Small intestine (tissue), 16 donors: Measurements from ENCODE around the gene OR52E1. TPM values are rescaled to one million over a fixed set of nuclear protein-coding genes. Genes with fewer than 3 reads are reported as not detected.

ENCODE experiments used
- DNase-seq, 2 donors: peaks; one replicate each; pipeline versions ENCODE4 v3.0.0 to v3.0.0-alpha.2; 2013
- FAIRE-seq: peaks from 2 replicates; lab custom pipeline; 2012; peaks lifted over from hg19 to GRCh38; lab: Jason Lieb, UNC
- H3K27ac ChIP-seq, 3 donors: one replicate each; pipeline ENCODE4 v1.5.1; 2013; ENCODE audit warnings: low read length in 2 of 3, mild to moderate bottlenecking in 2 of 3, control low read depth in 1 of 3, inconsistent platforms in 1 of 3, low read depth in 1 of 3, moderate library complexity in 1 of 3
- H3K27me3 ChIP-seq, 3 donors: one replicate each; pipeline ENCODE4 v1.6.1; 2013; ENCODE audit warnings: low read length in 3 of 3, inconsistent platforms in 1 of 3; ENCODE audit not compliant: control insufficient read depth in 3 of 3, insufficient read depth in 3 of 3
- H3K36me3 ChIP-seq, 3 donors: one replicate each; pipeline ENCODE4 v1.6.1; 2013; ENCODE audit warnings: low read length in 3 of 3, inconsistent platforms in 1 of 3, low read depth in 1 of 3, mild to moderate bottlenecking in 1 of 3, moderate library complexity in 1 of 3; ENCODE audit not compliant: control insufficient read depth in 3 of 3, insufficient read depth in 2 of 3
- H3K4me1 ChIP-seq, 3 donors: one replicate each; pipeline ENCODE4 v1.6.1; 2013; ENCODE audit warnings: low read length in 2 of 3, inconsistent platforms in 1 of 3, low read depth in 1 of 3, mild to moderate bottlenecking in 1 of 3, moderate library complexity in 1 of 3; ENCODE audit not compliant: control insufficient read depth in 3 of 3, insufficient read depth in 2 of 3
- H3K4me3 ChIP-seq, 3 donors: one replicate each; pipeline ENCODE4 v1.5.1; 2013; ENCODE audit warnings: low read length in 3 of 3, control low read depth in 1 of 3, inconsistent platforms in 1 of 3, low read depth in 1 of 3, mild to moderate bottlenecking in 1 of 3, moderate library complexity in 1 of 3
- H3K9me3 ChIP-seq, 2 donors: one replicate each; pipeline ENCODE4 v1.6.1; 2013; ENCODE audit warnings: low read depth in 1 of 2, low read length in 1 of 2; ENCODE audit not compliant: control insufficient read depth in 2 of 2, insufficient read depth in 1 of 2
- WGBS, 3 donors: extraction: QIAGEN DNeasy Blood & Tissue Kit; methylation state at CpG; one replicate each; pipeline ENCODE4 v1.1.7; 2013; 5-methylcytosine and 5-hydroxymethylcytosine counted together
- long read RNA-seq, 10 donors: transcript quantifications; one replicate each; lab custom pipeline, GENCODE V29; 2026
- polyA plus RNA-seq, 4 donors: library from polyadenylated mRNA; stranded (reverse) in 3 of 4; unstranded in 1 of 4; fragments of 200-250 nt in 3 of 4; fragments of 120-200 nt in 1 of 4; gene quantifications; one replicate each; pipeline versions ENCODE4 v1.2.1 to v1.2.3, GENCODE V29; 2013
- donor health status: healthy with polysubstance abuse.
- donor health status: control.
- donor health status: control.
- donor health status: Bipolar disorder and iron deficiency.
- donor health status: healthy.

OR52E1 gene
- polyA plus RNA-seq: not detected
- long read RNA-seq, donor 1: 0 reads
- long read RNA-seq, donor 2: 0 reads
- long read RNA-seq, donor 3: 0 reads
- long read RNA-seq, donor 4: 0 reads
- long read RNA-seq, donor 5: 0 reads
- long read RNA-seq, donor 6: 0 reads
- long read RNA-seq, donor 7: 0 reads
- long read RNA-seq, donor 8: 0 reads
- long read RNA-seq, donor 9: 0 reads
- long read RNA-seq, donor 10: 0 reads

DNA sequence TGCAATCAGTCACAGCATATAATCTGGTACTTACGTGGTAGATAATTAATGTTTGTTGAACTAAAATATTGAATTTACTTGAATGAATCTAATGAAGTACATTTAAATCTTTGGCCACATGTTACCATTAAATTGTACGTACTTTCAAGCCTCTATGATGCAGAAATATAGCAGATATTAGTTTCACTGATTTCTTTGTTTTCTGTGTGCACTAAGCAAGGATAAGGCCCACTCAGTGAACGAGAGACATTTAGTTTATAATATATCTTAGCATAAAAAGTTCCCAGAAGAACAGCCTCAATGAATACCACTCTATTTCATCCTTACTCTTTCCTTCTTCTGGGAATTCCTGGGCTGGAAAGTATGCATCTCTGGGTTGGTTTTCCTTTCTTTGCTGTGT lies at the start of gene OR52E1:
TSS of gene OR52E1 (plus strand) at position 301 of the 400 bp plus-strand sequence.
- H3K9me3 ChIP-seq: no peaks in the 10 kb centered on the region
- DNase-seq: no peak

DNA sequence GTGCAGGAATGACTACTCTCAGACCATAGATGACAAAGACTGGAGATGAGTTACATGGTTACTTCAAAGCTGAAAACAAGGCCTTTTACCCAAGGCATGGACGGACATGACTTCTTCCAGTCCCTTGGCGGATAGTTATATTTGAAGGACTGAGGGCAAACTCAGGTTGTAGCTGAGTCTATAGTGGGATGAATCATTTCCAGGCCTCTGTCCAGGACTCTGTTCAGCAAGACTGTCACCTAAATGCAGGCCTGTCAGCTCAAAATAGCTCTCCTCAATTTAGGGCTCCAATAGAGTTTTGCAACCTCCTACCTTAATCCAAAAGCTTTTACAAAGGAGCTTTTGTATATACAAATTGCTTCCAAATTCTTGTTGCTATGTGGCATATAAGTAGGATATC lies 47.4 kb upstream of the OR52E1 start:
- peaks cover 0 to 28% of the 10 kb centered on the region in 2 donors for H3K9me3 ChIP-seq
- DNase-seq (no peak), FAIRE-seq (no peak)
- H3K27me3 ChIP-seq: no peaks in the 10 kb centered on the region
- H3K4me3 ChIP-seq: no peak overlapping the region
- 87 to 91% (median 90%) methylated on average over 2 of the region's 2 CpGs for WGBS, 3 donors
- no peaks in the 10 kb centered on the region for H3K4me1 ChIP-seq
- H3K36me3 ChIP-seq: no peaks in the 10 kb centered on the region
- H3K27ac ChIP-seq: no peak overlapping the region

More for the DNA sequence above, at the start of gene OR52E1:
- Histone ChIP-seq H3K4me1 (no peaks in the 10 kb centered on the region), H3K27ac (no peak within 1 kb of the TSS), H3K4me3 (no peak within 1 kb of the TSS), H3K36me3 (no peaks in the 10 kb centered on the region), H3K27me3 (no peaks in the 10 kb centered on the region)
- no peak for FAIRE-seq
- 53 to 66% (median 60%) methylated on average over 3 of the region's 3 CpGs for WGBS, 3 donors

- Histone ChIP-seq H3K27me3 (no peaks in the 10 kb centered on the region), H3K27ac (no peak overlapping the region), H3K4me1 (no peaks in the 10 kb centered on the region), H3K36me3 (no peaks in the 10 kb centered on the region), H3K9me3 (no peaks in the 10 kb centered on the region), H3K4me3 (no peak overlapping the region)
- no peak for FAIRE-seq
- WGBS, 3 donors: 76 to 85% (median 83%) methylated on average over 2 of the region's 2 CpGs
- DNase-seq: no peak
These were observed 32.7 kb upstream of the OR52E1 start for GRCh38 chr11:5036669-5037068.

GRCh38 chr11:5037926-5038325 lies 31.4 kb upstream of the OR52E1 start:
- H3K4me3 ChIP-seq: no peak overlapping the region
- 32 to 72% (median 54%) methylated on average over 2 of the region's 2 CpGs for WGBS, 3 donors
- no peak overlapping the region for H3K27ac ChIP-seq
- no peak for FAIRE-seq
- no peaks in the 10 kb centered on the region for H3K4me1 ChIP-seq
- no peak for DNase-seq
- no peaks in the 10 kb centered on the region for H3K36me3 ChIP-seq
- no peaks in the 10 kb centered on the region for H3K27me3 ChIP-seq
- H3K9me3 ChIP-seq: no peaks in the 10 kb centered on the region

GRCh38 chr11:5038341-5038740 lies 31.0 kb upstream of the OR52E1 start:
- Histone ChIP-seq H3K27me3 (no peaks in the 10 kb centered on the region), H3K4me1 (no peaks in the 10 kb centered on the region), H3K4me3 (no peak overlapping the region), H3K36me3 (no peaks in the 10 kb centered on the region), H3K9me3 (no peaks in the 10 kb centered on the region), H3K27ac (no peak overlapping the region)
- FAIRE-seq (no peak), DNase-seq (no peak)
- 89 to 97% (median 91%) methylated on average over 1 of the region's 1 CpG for WGBS, 3 donors

- DNase-seq (no peak), FAIRE-seq (no peak)
- H3K27ac ChIP-seq: no peak overlapping the region
- H3K9me3 ChIP-seq: no peaks in the 10 kb centered on the region
- no peaks in the 10 kb centered on the region for H3K27me3 ChIP-seq
- H3K36me3 ChIP-seq: no peaks in the 10 kb centered on the region
- H3K4me1 ChIP-seq: no peaks in the 10 kb centered on the region
- H3K4me3 ChIP-seq: no peak overlapping the region
- 49 to 79% (median 49%) methylated on average over 4 of the region's 4 CpGs for WGBS, 3 donors
These were observed 28.5 kb upstream of the OR52E1 start for GRCh38 chr11:5040876-5041275.

GRCh38 chr11:5042091-5042490 lies 27.3 kb upstream of the OR52E1 start:
- no peak for FAIRE-seq
- Histone ChIP-seq H3K9me3 (no peaks in the 10 kb centered on the region), H3K27me3 (no peaks in the 10 kb centered on the region), H3K4me1 (no peaks in the 10 kb centered on the region), H3K27ac (no peak overlapping the region), H3K36me3 (no peaks in the 10 kb centered on the region), H3K4me3 (no peak overlapping the region)
- 47 to 85% (median 70%) methylated on average over 3 of the region's 3 CpGs for WGBS, 3 donors
- DNase-seq: no peak

DNA sequence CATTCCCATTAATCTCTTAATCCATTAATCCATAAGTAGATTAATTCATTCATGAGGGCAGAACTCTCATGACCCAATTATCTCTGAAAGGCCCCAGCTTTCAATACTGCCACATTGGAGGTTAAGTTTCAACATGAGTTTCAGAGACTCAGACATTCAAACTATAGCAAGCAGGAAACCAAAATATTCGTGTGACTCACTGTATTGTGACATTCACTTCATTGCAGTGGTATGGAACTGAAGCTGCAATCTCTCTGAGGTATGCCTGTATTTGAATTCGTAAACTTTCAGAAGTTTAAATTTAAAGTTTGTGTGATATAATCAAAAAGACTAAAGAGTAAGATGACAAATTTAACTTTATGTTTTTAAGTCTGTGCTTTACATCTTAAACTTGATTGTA lies 26.0 kb upstream of the OR52E1 start:
- FAIRE-seq: no peak
- Histone ChIP-seq H3K9me3 (no peaks in the 10 kb centered on the region), H3K27me3 (no peaks in the 10 kb centered on the region), H3K27ac (no peak overlapping the region), H3K4me3 (no peak overlapping the region), H3K36me3 (no peaks in the 10 kb centered on the region), H3K4me1 (no peaks in the 10 kb centered on the region)
- no peak for DNase-seq
- WGBS, 3 donors: 57 to 63% (median 57%) methylated on average over 2 of the region's 2 CpGs

DNA sequence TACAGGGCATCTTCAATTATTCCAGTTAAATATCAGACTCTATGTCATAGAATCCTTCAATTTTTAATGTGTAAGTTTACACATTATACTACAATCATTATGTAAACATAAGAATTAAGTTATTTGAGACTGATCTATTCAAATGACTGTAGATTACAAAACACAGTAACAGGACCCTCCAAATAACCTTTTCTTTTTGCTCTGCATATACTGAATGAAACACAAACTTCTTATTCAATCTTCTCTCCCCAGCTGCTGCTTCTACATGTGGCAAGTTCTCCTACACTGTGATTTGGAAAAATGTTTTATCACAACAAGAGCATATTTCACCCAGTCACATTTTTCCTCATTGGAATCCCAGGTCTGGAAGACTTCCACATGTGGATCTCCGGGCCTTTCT lies 23.1 kb upstream of the OR52E1 start, which contains the start of gene OR52J3:
TSS of gene OR52J3 (plus strand) at position 301 of the 400 bp plus-strand sequence. CDS start at position 301, 0 bp downstream.
- FAIRE-seq (no peak), DNase-seq (no peak)
- Histone ChIP-seq H3K4me3 (no peak within 1 kb of the TSS), H3K36me3 (no peaks in the 10 kb centered on the region), H3K27ac (no peak within 1 kb of the TSS), H3K9me3 (no peaks in the 10 kb centered on the region), H3K4me1 (no peaks in the 10 kb centered on the region), H3K27me3 (no peaks in the 10 kb centered on the region)
- WGBS, 3 donors: 59 to 86% (median 75%) methylated on average over 1 of the region's 1 CpG
